IMR-90 (cell line): Measurements from ENCODE around the gene SUGCT. TPM values are rescaled to one million over a fixed set of nuclear protein-coding genes. Genes with fewer than 3 reads are reported as not detected.

Experiments
- ATAC-seq: fragments of 200-7000 bp; cut with Tn5 transposase; 2 replicates; pipeline ENCODE4 v1.9.1; 2020; ENCODE audit warnings: low read depth, mild to moderate bottlenecking, moderate library complexity
- BruUV-seq: library from RNA; stranded (reverse); fragments of 400-500 nt; replicated peaks from 2 replicates; lab custom pipeline; 2021; lab: Mats Ljungman, UMichigan
- CTCF ChIA-PET: fragments of 300-600 bp; formaldehyde crosslinking; extraction: SDS; loops from one replicate; lab custom pipeline; 2021; ENCODE audit warnings: antibody characterized with exemption; lab: Yijun Ruan, JAX
- POLR2A ChIA-PET: fragments of 300-600 bp; sonication (Branson Sonifier 250); formaldehyde crosslinking; loops from one replicate; lab custom pipeline; 2022; ENCODE audit warnings: antibody characterized with exemption; ENCODE audit not compliant: unreplicated experiment; lab: Charles Lee
- DNase-seq: peaks from one replicate; pipeline ENCODE4 v3.0.0; 2013
- H2AFZ ChIP-seq: replicated peaks from 2 replicates; pipeline ENCODE3; 2013; ENCODE audit warnings: low read length, mild to moderate bottlenecking; ENCODE audit not compliant: poor library complexity
- H2AK5ac ChIP-seq: 2 replicates; pipeline ENCODE4 v1.6.1; 2013; ENCODE audit warnings: low read depth, low read length, inconsistent platforms
- H2AK9ac ChIP-seq: replicated peaks from 2 replicates; pipeline ENCODE3; 2013; ENCODE audit warnings: mild to moderate bottlenecking, low read depth, low read length, moderate library complexity; ENCODE audit not compliant: poor library complexity
- H2BK120ac ChIP-seq: 2 replicates; pipeline ENCODE4 v1.6.1; 2013; ENCODE audit warnings: low read depth, low read length, inconsistent platforms
- H2BK15ac ChIP-seq: 3 replicates; pipeline ENCODE4 v1.6.1; 2013; ENCODE audit warnings: low read depth, low read length, inconsistent platforms
- H2BK20ac ChIP-seq: 2 replicates; pipeline ENCODE4 v1.6.1; 2013; ENCODE audit warnings: low read depth, mild to moderate bottlenecking, inconsistent platforms, low read length, moderate library complexity
- H2BK5ac ChIP-seq: 2 replicates; pipeline ENCODE4 v1.6.1; 2013; ENCODE audit warnings: mild to moderate bottlenecking, low read depth, low read length, inconsistent platforms; ENCODE audit not compliant: poor library complexity, severe bottlenecking
- H3K14ac ChIP-seq: replicated peaks from 2 replicates; pipeline ENCODE4 v1.6.1; 2013; ENCODE audit warnings: low read depth, low read length, inconsistent platforms
- H3K18ac ChIP-seq: 2 replicates; pipeline ENCODE4 v1.6.1; 2013; ENCODE audit warnings: low read depth, low read length, control low read depth
- H3K23ac ChIP-seq: 2 replicates; pipeline ENCODE4 v1.6.1; 2013; ENCODE audit warnings: low read depth, low read length, inconsistent platforms
- H3K27ac ChIP-seq: 2 replicates; pipeline ENCODE4 v1.5.1; 2013; ENCODE audit warnings: mild to moderate bottlenecking, control low read depth, low read length; ENCODE audit not compliant: insufficient read depth
- H3K27me3 ChIP-seq: 2 replicates; pipeline ENCODE4 v1.6.1; 2013; ENCODE audit warnings: low read length; ENCODE audit not compliant: control insufficient read depth, insufficient read depth
- H3K36me3 ChIP-seq: 2 replicates; pipeline ENCODE4 v1.6.1; 2013; ENCODE audit warnings: low read length, mixed read lengths; ENCODE audit not compliant: control insufficient read depth, insufficient read depth
- H3K4ac ChIP-seq: 2 replicates; pipeline ENCODE4 v1.6.1; 2013; ENCODE audit warnings: low read depth, low read length, inconsistent platforms
- H3K4me1 ChIP-seq: 2 replicates; pipeline ENCODE4 v1.6.1; 2013; ENCODE audit warnings: low read length, mixed read lengths; ENCODE audit not compliant: control insufficient read depth, insufficient read depth
- H3K4me2 ChIP-seq: 2 replicates; pipeline ENCODE4 v1.6.1; 2013; ENCODE audit warnings: low read depth, mild to moderate bottlenecking, control low read depth, low read length, moderate library complexity
- H3K4me3 ChIP-seq: 2 replicates; pipeline ENCODE4 v1.5.1; 2013; ENCODE audit warnings: low read depth, mild to moderate bottlenecking, control low read depth, low read length, moderate library complexity; ENCODE audit not compliant: insufficient read depth
- H3K56ac ChIP-seq: 2 replicates; pipeline ENCODE4 v1.6.1; 2013; ENCODE audit warnings: low read length, inconsistent platforms; ENCODE audit not compliant: insufficient read depth; ENCODE audit errors: extremely low read depth
- H3K79me1 ChIP-seq, 2 experiments: 2 replicates each; pipeline ENCODE4 v1.6.1; 2013; ENCODE audit warnings: low read length in 2 of 2, inconsistent platforms in 1 of 2, low read depth in 1 of 2
- H3K9ac ChIP-seq: 2 replicates; pipeline ENCODE4 v1.6.1; 2013; ENCODE audit warnings: low read depth, low read length, control low read depth
- H3K9me1 ChIP-seq: 2 replicates; pipeline ENCODE4 v1.6.1; 2013; ENCODE audit warnings: low read length, inconsistent platforms; ENCODE audit not compliant: insufficient read depth
- H3K9me3 ChIP-seq: 2 replicates; pipeline ENCODE4 v1.6.1; 2013; ENCODE audit warnings: low read length; ENCODE audit not compliant: control insufficient read depth, insufficient read depth
- H4K20me1 ChIP-seq: 2 replicates; pipeline ENCODE4 v1.6.1; 2013; ENCODE audit warnings: low read length, inconsistent platforms; ENCODE audit not compliant: insufficient read depth
- H4K5ac ChIP-seq: 2 replicates; pipeline ENCODE4 v1.6.1; 2013; ENCODE audit warnings: mild to moderate bottlenecking, low read depth, low read length, control low read depth
- H4K8ac ChIP-seq, 2 experiments: 2 replicates each; pipeline ENCODE4 v1.6.1; 2013; ENCODE audit warnings: low read depth in 2 of 2, low read length in 2 of 2, control low read depth in 1 of 2, inconsistent platforms in 1 of 2
- H4K91ac ChIP-seq: 2 replicates; pipeline ENCODE4 v1.6.1; 2013; ENCODE audit warnings: low read depth, low read length, inconsistent platforms; ENCODE audit not compliant: insufficient read depth
- BHLHE40 ChIP-seq: fragments of 150-350 bp; IDR thresholded peaks from 2 replicates; pipeline ENCODE4 v1.6.1; 2016; ENCODE audit warnings: mild to moderate bottlenecking, low read depth, low read length
- CEBPB ChIP-seq: IDR thresholded peaks from 2 replicates; pipeline ENCODE4 v1.6.1; 2012; ENCODE audit warnings: low read depth, low read length, improper control_type of control experiment
- CHD1 ChIP-seq: IDR thresholded peaks from 2 replicates; pipeline ENCODE4 v1.6.1; 2012; ENCODE audit warnings: low read depth, low read length, improper control_type of control experiment
- CTCF ChIP-seq: conservative IDR thresholded peaks from 2 replicates; pipeline ENCODE4 v1.5.1; 2012; ENCODE audit warnings: mild to moderate bottlenecking, low read depth, low read length, improper control_type of control experiment
- FOS ChIP-seq: fragments of 150-350 bp; IDR thresholded peaks from 2 replicates; pipeline ENCODE4 v1.6.1; 2016; ENCODE audit warnings: low read depth, low read length
- MAFK ChIP-seq: IDR thresholded peaks from 2 replicates; pipeline ENCODE4 v1.6.1; 2012; ENCODE audit warnings: low read depth, low read length, improper control_type of control experiment
- MAZ ChIP-seq: IDR thresholded peaks from 2 replicates; pipeline ENCODE4 v1.6.1; 2012; ENCODE audit warnings: low read depth, mild to moderate bottlenecking, low read length, improper control_type of control experiment, moderate library complexity, borderline replicate concordance
- MXI1 ChIP-seq: IDR thresholded peaks from 2 replicates; pipeline ENCODE4 v1.6.1; 2012; ENCODE audit warnings: low read depth, mild to moderate bottlenecking, low read length, moderate library complexity, borderline replicate concordance
- NFE2L2 ChIP-seq: fragments of 150-350 bp; IDR thresholded peaks from 2 replicates; pipeline ENCODE4 v1.6.1; 2016; ENCODE audit warnings: low read depth, mild to moderate bottlenecking, low read length
- POLR2A ChIP-seq: IDR thresholded peaks from 2 replicates; pipeline ENCODE4 v1.6.1; 2012; ENCODE audit warnings: mild to moderate bottlenecking, low read depth, low read length
- RAD21 ChIP-seq: IDR thresholded peaks from 2 replicates; pipeline ENCODE4 v1.6.1; 2012; ENCODE audit warnings: low read length, improper control_type of control experiment
- RCOR1 ChIP-seq: IDR thresholded peaks from 2 replicates; pipeline ENCODE4 v1.6.1; 2012; ENCODE audit warnings: mild to moderate bottlenecking, low read length, improper control_type of control experiment; ENCODE audit not compliant: insufficient replicate concordance
- RFX5 ChIP-seq: IDR thresholded peaks from 2 replicates; pipeline ENCODE4 v1.8.0; 2012; ENCODE audit warnings: low read depth, mild to moderate bottlenecking, low read length, moderate library complexity
- SMC3 ChIP-seq: fragments of 150-350 bp; IDR thresholded peaks from 2 replicates; pipeline ENCODE4 v1.6.1; 2016; ENCODE audit warnings: low read depth, mild to moderate bottlenecking, antibody characterized with exemption, low read length, moderate library complexity
- WGBS, 2 experiments: methylation state at CpG; one replicate each; pipeline versions ENCODE4 v1.1.5 to v1.1.7; 2013; ENCODE audit warnings: missing lambda C conversion rate in 2 of 2; ENCODE audit not compliant: insufficient read length in 1 of 2; ENCODE audit errors: extremely low coverage in 2 of 2; 5-methylcytosine and 5-hydroxymethylcytosine counted together
- dilution Hi-C: fragments of 300-500 bp; cut with HindIII; formaldehyde crosslinking; loops from one replicate; pipeline ENCODE4 v1.14.3; 2018; ENCODE audit warnings: low sequenced_read_pairs; ENCODE audit not compliant: unreplicated experiment
- in situ Hi-C: fragments of 300-500 bp; cut with MboI; formaldehyde crosslinking; loops from 3 replicates; pipeline ENCODE4 v1.14.3; 2019; ENCODE audit warnings: low sequenced_read_pairs, inconsistent platforms, mixed read lengths
- intact Hi-C: fragments of 100-400 bp; cut with micrococcal nuclease; formaldehyde crosslinking; loops from 2 replicates; pipeline ENCODE4 v1.10.0; 2022
- polyA plus RNA-seq, 3 experiments: library from polyadenylated mRNA; depleted of rRNA; stranded (reverse); fragments of >200 nt; gene quantifications; 2 replicates each; pipeline ENCODE4 v1.2.3, GENCODE V29; 2012; ENCODE audit warnings: low replicate concordance in 1 of 3
- total RNA-seq: library from RNA; depleted of rRNA; stranded (reverse); fragments of >200 nt; gene quantifications from 2 replicates; pipeline ENCODE4 v1.2.3, GENCODE V29; 2012
- TF ChIP-seq, protein P1 (sequence below): fragments of 150-350 bp; IDR thresholded peaks from 2 replicates; pipeline ENCODE4 v1.6.1; 2016; ENCODE audit warnings: low read depth, mild to moderate bottlenecking, low read length, moderate library complexity, borderline replicate concordance
- TF ChIP-seq, protein P2 (sequence below): fragments of 150-350 bp; IDR thresholded peaks from 2 replicates; pipeline ENCODE4 v1.6.1; 2017; ENCODE audit warnings: mild to moderate bottlenecking, antibody characterized with exemption, low read length, low read depth

SUGCT gene
- total and polyA plus RNA-seq, 2 of the 4 experiments (the other 2 are of a cell fraction): 5.9 to 8.3 TPM

- ATAC-seq: no peak
- H2BK5ac ChIP-seq: no peak overlapping the region
These were observed 510.4 kb downstream of the SUGCT start for GRCh38 chr7:40645197-40645596.

More at GRCh38 chr7:40645197-40645596, 510.4 kb downstream of the SUGCT start:
- Histone ChIP-seq H4K8ac (no peak overlapping the region), H3K27me3 (peaks cover 4% of the 10 kb centered on the region), H2AK9ac (no peak overlapping the region), H2BK20ac (no peak overlapping the region), H2AFZ (no peak overlapping the region), H3K14ac (no peak overlapping the region), H3K9me1 (no peaks in the 10 kb centered on the region), H3K9me3 (no peaks in the 10 kb centered on the region), H2BK15ac (no peak overlapping the region), H3K27ac (no peak overlapping the region), H3K36me3 (no peaks in the 10 kb centered on the region), H3K4me2 (no peak overlapping the region), H3K56ac (no peak overlapping the region), H2BK120ac (no peak overlapping the region), H3K18ac (no peak overlapping the region), H4K20me1 (no peaks in the 10 kb centered on the region), H3K23ac (no peak overlapping the region), H2AK5ac (no peak overlapping the region), H4K5ac (no peak overlapping the region), H3K79me1 (no peaks in the 10 kb centered on the region), H3K9ac (no peak overlapping the region), H3K4me3 (no peak overlapping the region), H4K91ac (no peak overlapping the region), H3K4ac (no peak overlapping the region), H3K4me1 (no peaks in the 10 kb centered on the region)
- BruUV-seq: no TSS peak
- TF ChIP-seq CEBPB (no peak), CHD1 (no peak), NFE2L2 (no peak), MXI1 (no peak), FOS (no peak), RAD21 (no peak), MAFK (no peak), RCOR1 (no peak), RFX5 (no peak), POLR2A (no peak), MAZ (no peak), SMC3 (no peak), CTCF (no peak), BHLHE40 (no peak)
- TF ChIP-seq, protein P1, sequence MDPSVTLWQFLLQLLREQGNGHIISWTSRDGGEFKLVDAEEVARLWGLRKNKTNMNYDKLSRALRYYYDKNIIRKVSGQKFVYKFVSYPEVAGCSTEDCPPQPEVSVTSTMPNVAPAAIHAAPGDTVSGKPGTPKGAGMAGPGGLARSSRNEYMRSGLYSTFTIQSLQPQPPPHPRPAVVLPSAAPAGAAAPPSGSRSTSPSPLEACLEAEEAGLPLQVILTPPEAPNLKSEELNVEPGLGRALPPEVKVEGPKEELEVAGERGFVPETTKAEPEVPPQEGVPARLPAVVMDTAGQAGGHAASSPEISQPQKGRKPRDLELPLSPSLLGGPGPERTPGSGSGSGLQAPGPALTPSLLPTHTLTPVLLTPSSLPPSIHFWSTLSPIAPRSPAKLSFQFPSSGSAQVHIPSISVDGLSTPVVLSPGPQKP: no peak
- TF ChIP-seq, protein P2, sequence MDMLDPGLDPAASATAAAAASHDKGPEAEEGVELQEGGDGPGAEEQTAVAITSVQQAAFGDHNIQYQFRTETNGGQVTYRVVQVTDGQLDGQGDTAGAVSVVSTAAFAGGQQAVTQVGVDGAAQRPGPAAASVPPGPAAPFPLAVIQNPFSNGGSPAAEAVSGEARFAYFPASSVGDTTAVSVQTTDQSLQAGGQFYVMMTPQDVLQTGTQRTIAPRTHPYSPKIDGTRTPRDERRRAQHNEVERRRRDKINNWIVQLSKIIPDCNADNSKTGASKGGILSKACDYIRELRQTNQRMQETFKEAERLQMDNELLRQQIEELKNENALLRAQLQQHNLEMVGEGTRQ: no peak
- DNase-seq: no peak
- in situ Hi-C loops (no loop called here), intact Hi-C loops (no loop called here), dilution Hi-C loops (no loop called here)
- 50% methylated on average over 1 of the region's 4 CpGs; no CpG with 5 or more reads in 1 of the 2 experiments for WGBS, 2 experiments
- POLR2A ChIA-PET: no interaction called here
- CTCF ChIA-PET: no interaction called here
